ENCODE data around the gene MDGA2. TPM values are rescaled to one million over a fixed set of nuclear protein-coding genes. Genes with fewer than 3 reads are reported as not detected.

MDGA2 gene
- total RNA-seq, 1 donor from 2014 or later, result 2.4 TPM

GRCh38 chr14:47262801-47263200 is 412.6 kb downstream of the MDGA2 start:
- Histone ChIP-seq H3K79me2 (ENCODE audit: insufficient read depth, low read length) (no peaks in the 10 kb centered on the region), H3K9me3 (ENCODE audit: insufficient read depth, low read depth, low read length) (no peaks in the 10 kb centered on the region), H2AFZ (ENCODE audit: low read depth, low read length) (no peak overlapping the region), H3K36me3 (ENCODE audit: insufficient read depth, low read length) (no peaks in the 10 kb centered on the region), H4K20me1 (ENCODE audit: insufficient read depth, low read length) (no peaks in the 10 kb centered on the region), H3K27me3 (ENCODE audit: insufficient read depth, low read length) (no peaks in the 10 kb centered on the region), H3K4me3 (ENCODE audit: insufficient read depth, low read depth, low read length) (no peak overlapping the region), H3K4me2 (ENCODE audit: low read length) (no peak overlapping the region), H3K9ac (ENCODE audit: low read length) (no peak overlapping the region), H3K4me1 (ENCODE audit: insufficient read depth, low read length) (no peaks in the 10 kb centered on the region), H3K27ac (ENCODE audit: low read depth, low read length) (no peak overlapping the region)
- FAIRE-seq, result no peak
- Mint-ChIP-seq H3K27ac (ENCODE audit: unreplicated experiment) (no peak overlapping the region), H3K9me3 (ENCODE audit: unreplicated experiment) (no peaks in the 10 kb centered on the region), H3K4me3 (ENCODE audit: unreplicated experiment) (no peak overlapping the region), H3K27me3 (ENCODE audit: low read depth, unreplicated experiment) (no peaks in the 10 kb centered on the region), H3K4me1 (ENCODE audit: low read depth, unreplicated experiment) (peaks cover 7% of the 10 kb centered on the region), H3K36me3 (ENCODE audit: low read depth, unreplicated experiment) (no peaks in the 10 kb centered on the region)
- TF ChIP-seq EZH2 (IDR thresholded peaks at IDR 0.05; ENCODE audit: insufficient read depth, low read length), result no peak
- TF ChIP-seq, protein P1, sequence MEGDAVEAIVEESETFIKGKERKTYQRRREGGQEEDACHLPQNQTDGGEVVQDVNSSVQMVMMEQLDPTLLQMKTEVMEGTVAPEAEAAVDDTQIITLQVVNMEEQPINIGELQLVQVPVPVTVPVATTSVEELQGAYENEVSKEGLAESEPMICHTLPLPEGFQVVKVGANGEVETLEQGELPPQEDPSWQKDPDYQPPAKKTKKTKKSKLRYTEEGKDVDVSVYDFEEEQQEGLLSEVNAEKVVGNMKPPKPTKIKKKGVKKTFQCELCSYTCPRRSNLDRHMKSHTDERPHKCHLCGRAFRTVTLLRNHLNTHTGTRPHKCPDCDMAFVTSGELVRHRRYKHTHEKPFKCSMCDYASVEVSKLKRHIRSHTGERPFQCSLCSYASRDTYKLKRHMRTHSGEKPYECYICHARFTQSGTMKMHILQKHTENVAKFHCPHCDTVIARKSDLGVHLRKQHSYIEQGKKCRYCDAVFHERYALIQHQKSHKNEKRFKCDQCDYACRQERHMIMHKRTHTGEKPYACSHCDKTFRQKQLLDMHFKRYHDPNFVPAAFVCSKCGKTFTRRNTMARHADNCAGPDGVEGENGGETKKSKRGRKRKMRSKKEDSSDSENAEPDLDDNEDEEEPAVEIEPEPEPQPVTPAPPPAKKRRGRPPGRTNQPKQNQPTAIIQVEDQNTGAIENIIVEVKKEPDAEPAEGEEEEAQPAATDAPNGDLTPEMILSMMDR (IDR thresholded peaks at IDR 0.05; ENCODE audit: insufficient read depth, low read depth, low read length), result no peak
- DNase-seq (ENCODE audit: low read depth), result peak; percentile 22

- Mint-ChIP-seq H3K27ac (ENCODE audit: unreplicated experiment) (no peak overlapping the region), H3K36me3 (ENCODE audit: low read depth, unreplicated experiment) (no peaks in the 10 kb centered on the region), H3K27me3 (ENCODE audit: low read depth, unreplicated experiment) (no peaks in the 10 kb centered on the region), H3K4me3 (ENCODE audit: unreplicated experiment) (no peak overlapping the region), H3K9me3 (ENCODE audit: unreplicated experiment) (no peaks in the 10 kb centered on the region), H3K4me1 (ENCODE audit: low read depth, unreplicated experiment) (peaks cover 7% of the 10 kb centered on the region)
- H3K27ac ChIP-seq (ENCODE audit: low read depth, low read length), result no peak overlapping the region
- H3K27me3 ChIP-seq (ENCODE audit: insufficient read depth, low read length), result no peaks in the 10 kb centered on the region
- no peaks in the 10 kb centered on the region for H3K4me1 ChIP-seq (ENCODE audit: insufficient read depth, low read length)
- no peak overlapping the region for H2AFZ ChIP-seq (ENCODE audit: low read depth, low read length)
- no peak for TF ChIP-seq EZH2 (IDR thresholded peaks at IDR 0.05; ENCODE audit: insufficient read depth, low read length)
- TF ChIP-seq, protein P1 (IDR thresholded peaks at IDR 0.05; ENCODE audit: insufficient read depth, low read depth, low read length), result no peak
- no peak overlapping the region for H3K4me2 ChIP-seq (ENCODE audit: low read length)
- no peaks in the 10 kb centered on the region for H3K36me3 ChIP-seq (ENCODE audit: insufficient read depth, low read length)
- FAIRE-seq, result no peak
- DNase-seq (ENCODE audit: low read depth), result no peak
- no peak overlapping the region for H3K4me3 ChIP-seq (ENCODE audit: insufficient read depth, low read depth, low read length)
- H3K9me3 ChIP-seq (ENCODE audit: insufficient read depth, low read depth, low read length), result no peaks in the 10 kb centered on the region
- no peak overlapping the region for H3K9ac ChIP-seq (ENCODE audit: low read length)
- no peaks in the 10 kb centered on the region for H3K79me2 ChIP-seq (ENCODE audit: insufficient read depth, low read length)
- H4K20me1 ChIP-seq (ENCODE audit: insufficient read depth, low read length), result no peaks in the 10 kb centered on the region
Observed at GRCh38 chr14:47261350-47261749, 414.1 kb downstream of the MDGA2 start.

DNA sequence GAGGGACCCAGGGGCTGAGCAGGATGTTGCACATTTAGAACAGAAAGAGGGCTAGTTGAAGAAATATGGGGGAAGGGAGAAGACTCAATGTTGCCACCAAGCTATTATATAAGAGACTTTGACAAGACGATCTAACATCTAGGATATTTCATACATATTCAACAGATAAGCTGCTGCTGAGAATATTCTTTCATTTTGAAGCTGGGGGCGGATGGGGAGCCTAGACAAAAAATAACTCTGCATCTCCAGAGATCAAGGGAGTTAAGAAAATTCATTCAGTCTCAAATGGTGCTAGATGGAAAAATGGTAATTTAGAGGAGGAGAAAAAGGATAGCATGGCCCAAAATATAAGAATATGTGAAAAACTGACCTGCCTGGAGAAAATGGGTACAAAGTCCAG is 415.6 kb downstream of the MDGA2 start:
- Mint-ChIP-seq H3K27me3 (ENCODE audit: low read depth, unreplicated experiment) (no peaks in the 10 kb centered on the region), H3K4me3 (ENCODE audit: unreplicated experiment) (no peak overlapping the region)

More for the DNA sequence above, 415.6 kb downstream of the MDGA2 start:
- peaks cover 7% of the 10 kb centered on the region for H3K4me1 Mint-ChIP-seq (ENCODE audit: low read depth, unreplicated experiment)
- Histone ChIP-seq H3K36me3 (ENCODE audit: insufficient read depth, low read length) (no peaks in the 10 kb centered on the region), H3K4me3 (ENCODE audit: insufficient read depth, low read depth, low read length) (no peak overlapping the region), H4K20me1 (ENCODE audit: insufficient read depth, low read length) (no peaks in the 10 kb centered on the region), H3K4me2 (ENCODE audit: low read length) (no peak overlapping the region), H3K27me3 (ENCODE audit: insufficient read depth, low read length) (no peaks in the 10 kb centered on the region), H3K9me3 (ENCODE audit: insufficient read depth, low read depth, low read length) (no peaks in the 10 kb centered on the region), H3K27ac (ENCODE audit: low read depth, low read length) (no peak overlapping the region), H3K79me2 (ENCODE audit: insufficient read depth, low read length) (no peaks in the 10 kb centered on the region), H3K4me1 (ENCODE audit: insufficient read depth, low read length) (no peaks in the 10 kb centered on the region), H2AFZ (ENCODE audit: low read depth, low read length) (no peak overlapping the region), H3K9ac (ENCODE audit: low read length) (no peak overlapping the region)
- H3K36me3 Mint-ChIP-seq (ENCODE audit: low read depth, unreplicated experiment), result no peaks in the 10 kb centered on the region
- DNase-seq (ENCODE audit: low read depth) (no peak), FAIRE-seq (no peak)
- no peak overlapping the region for H3K27ac Mint-ChIP-seq (ENCODE audit: unreplicated experiment)
- no peaks in the 10 kb centered on the region for H3K9me3 Mint-ChIP-seq (ENCODE audit: unreplicated experiment)
- no peak for TF ChIP-seq EZH2 (IDR thresholded peaks at IDR 0.05; ENCODE audit: insufficient read depth, low read length)
- TF ChIP-seq, protein P1 (IDR thresholded peaks at IDR 0.05; ENCODE audit: insufficient read depth, low read depth, low read length), result no peak
